ENCODE results near the gene NDC80.
"Not testable (repeated sequence)": the region's sequence is repeated elsewhere in the genome, so short reads cannot be mapped to it uniquely, and the experiment has no call there.

The NDC80 gene

GRCh38 chr18:2629003-2629402, 57.6 kb downstream of the NDC80 start:
- no peak for DNase-seq

GRCh38 chr18:2635586-2635985, 64.2 kb downstream of the NDC80 start:
- no peak for DNase-seq

- DNase-seq, result no peak
Observed at GRCh38 chr18:2636126-2636631, 64.8 kb downstream of the NDC80 start.

GRCh38 chr18:2641638-2642037, 70.3 kb downstream of the NDC80 start:
- DNase-seq, result no peak

- no peak for DNase-seq
Observed at GRCh38 chr18:2642771-2643170, 71.4 kb downstream of the NDC80 start.

GRCh38 chr18:2644535-2644934, 73.2 kb downstream of the NDC80 start:
- no peak for DNase-seq

GRCh38 chr18:2651981-2652380, 80.6 kb downstream of the NDC80 start:
- no peak for DNase-seq

- DNase-seq, result no peak
Observed at GRCh38 chr18:2653467-2653866, 82.1 kb downstream of the NDC80 start.

GRCh38 chr18:2654169-2654927, 83.0 kb downstream of the NDC80 start:
- DNase-seq, result no peak

- no peak for DNase-seq
Observed at GRCh38 chr18:2654928-2655177, 83.5 kb downstream of the NDC80 start.

GRCh38 chr18:2655178-2655953, 84.0 kb downstream of the NDC80 start, which contains the start of gene SMCHD1:
Gene SMCHD1 (plus strand): TSS chr18:2655726. CDS start chr18:2656076, 350 bp downstream.
- DNase-seq, result peak; percentile 82

GRCh38 chr18:2655954-2656236, 84.5 kb downstream of the NDC80 start:
- no peak for DNase-seq

GRCh38 chr18:2656237-2656980, 85.1 kb downstream of the NDC80 start:
- peak; percentile 65 for DNase-seq

- peak; percentile 42 for DNase-seq
Observed at GRCh38 chr18:2656981-2657512, 85.7 kb downstream of the NDC80 start.

GRCh38 chr18:2657788-2658458, 86.6 kb downstream of the NDC80 start:
- peak; percentile 8 for DNase-seq

GRCh38 chr18:2660849-2661248, 89.5 kb downstream of the NDC80 start:
- not testable (repeated sequence) for DNase-seq

- DNase-seq, result not testable (repeated sequence)
Observed at GRCh38 chr18:2662288-2662687, 90.9 kb downstream of the NDC80 start.

GRCh38 chr18:2662990-2663389, 91.6 kb downstream of the NDC80 start:
- DNase-seq, result no peak
